K562 (cell line): ENCODE data around the gene ZNF616. TPM values are rescaled to one million over a fixed set of nuclear protein-coding genes. Genes with fewer than 3 reads are reported as not detected.
"Not testable (repeated sequence)": the region's sequence is repeated elsewhere in the genome, so short reads cannot be mapped to it uniquely, and the experiment has no call there.

Experiments
- ATAC-seq: fragments of 200-7000 bp; cut with Tn5 transposase; 3 replicates; pipeline ENCODE4 v1.9.1; 2020; ENCODE audit warnings: moderate library complexity
- BruUV-seq: library from RNA; stranded (reverse); fragments of 400-500 nt; replicated peaks from 2 replicates; lab custom pipeline; 2021; lab: Mats Ljungman, UMichigan
- CTCF ChIA-PET: fragments of 300-600 bp; formaldehyde crosslinking; extraction: SDS; loops from one replicate; lab custom pipeline; 2021; ENCODE audit warnings: low intra/inter-chr PET ratio; lab: Yijun Ruan, JAX
- POLR2A ChIA-PET: fragments of 300-600, 350-650 bp; sonication (Branson Sonifier 250); formaldehyde crosslinking; extraction: SDS; loops from one replicate; lab custom pipeline; 2021; ENCODE audit warnings: antibody characterized with exemption, inconsistent platforms; lab: Yijun Ruan, JAX
- DNase-seq, 4 experiments: peaks; one replicate each; pipeline versions ENCODE4 v3.0.0 to v3.0.0-alpha.2; 2011 to 2018; ENCODE audit warnings: low spot score in 3 of 4, mixed read lengths in 3 of 4; ENCODE audit errors: extremely low read depth in 1 of 4
- FAIRE-seq: peaks from 2 replicates; lab custom pipeline; 2011; peaks lifted over from hg19 to GRCh38; lab: Jason Lieb, UNC
- H2AFZ ChIP-seq: 2 replicates; pipeline ENCODE4 v1.6.0; 2011; ENCODE audit warnings: low read depth, low read length, control low read depth, inconsistent platforms
- H3K27ac ChIP-seq: fragments of 200-600 bp; 3 replicates; pipeline ENCODE4 v1.8.0; 2011; ENCODE audit warnings: low read depth, mild to moderate bottlenecking, control low read depth, inconsistent platforms, low read length, moderate library complexity, mixed read lengths; ENCODE audit errors: extremely low read depth
- H3K27me3 ChIP-seq, 2 experiments: fragments of 300-600 bp in 1 of 2; 2 replicates in 1 of 2; 3 replicates in 1 of 2; pipeline versions ENCODE4 v1.6.0 to v1.8.0; 2011; ENCODE audit warnings: inconsistent platforms in 2 of 2, low read length in 2 of 2, mild to moderate bottlenecking in 1 of 2, mixed read lengths in 1 of 2, moderate library complexity in 1 of 2; ENCODE audit not compliant: control insufficient read depth in 2 of 2, insufficient read depth in 2 of 2
- H3K36me3 ChIP-seq: fragments of 300-600 bp; 3 replicates; pipeline ENCODE4 v1.8.0; 2011; ENCODE audit warnings: mild to moderate bottlenecking, low read length, inconsistent platforms; ENCODE audit not compliant: control insufficient read depth, insufficient read depth
- H3K4me1 ChIP-seq, 2 experiments: fragments of 200-600 bp in 1 of 2; replicated peaks in 1 of 2; 2 replicates in 1 of 2; 3 replicates in 1 of 2; pipeline versions ENCODE4 v1.5.1 to v1.8.0; 2011; ENCODE audit warnings: inconsistent platforms in 2 of 2, low read length in 2 of 2, mild to moderate bottlenecking in 1 of 2, mixed read lengths in 1 of 2, moderate library complexity in 1 of 2; ENCODE audit not compliant: control insufficient read depth in 2 of 2, insufficient read depth in 2 of 2
- H3K4me2 ChIP-seq: 2 replicates; pipeline ENCODE4 v1.6.1; 2011; ENCODE audit warnings: low read length, control low read depth, inconsistent platforms, mixed read lengths; ENCODE audit not compliant: insufficient read depth
- H3K4me3 ChIP-seq: fragments of 200-600 bp; sonication (generic), shearing (Covaris generic); 2 replicates; pipeline ENCODE4 v1.5.1; 2016; ENCODE audit warnings: control low read depth, inconsistent platforms
- H3K79me2 ChIP-seq: fragments of 200-600 bp; 3 replicates; pipeline ENCODE4 v1.8.0; 2011; ENCODE audit warnings: low read length, inconsistent platforms; ENCODE audit not compliant: control insufficient read depth, insufficient read depth
- H3K9ac ChIP-seq, 2 experiments: 2 replicates each; pipeline versions ENCODE4 v1.6.0 to v1.6.1; 2011; ENCODE audit warnings: low read depth in 2 of 2, low read length in 2 of 2, control low read depth in 1 of 2, inconsistent platforms in 1 of 2, mild to moderate bottlenecking in 1 of 2, mixed read lengths in 1 of 2; ENCODE audit not compliant: insufficient read depth in 1 of 2
- H3K9me1 ChIP-seq: one replicate; pipeline ENCODE4 v1.6.0; 2011; ENCODE audit warnings: inconsistent platforms, mild to moderate bottlenecking, low read length, moderate library complexity; ENCODE audit not compliant: control insufficient read depth, insufficient read depth
- H3K9me3 ChIP-seq: replicated peaks from 2 replicates; pipeline ENCODE4 v1.5.1; 2011; ENCODE audit warnings: low read depth, low read length, inconsistent platforms; ENCODE audit not compliant: control insufficient read depth, insufficient read depth
- H4K20me1 ChIP-seq: replicated peaks from 2 replicates; pipeline ENCODE4 v1.6.1; 2011; ENCODE audit warnings: low read length, inconsistent platforms, mixed read lengths; ENCODE audit not compliant: control insufficient read depth, insufficient read depth
- CEBPG ChIP-seq, 3 experiments: fragments of 200-800 bp in 1 of 3; sonication (Bioruptor generic) in 1 of 3; sonication (generic) in 1 of 3; formaldehyde crosslinking in 1 of 3; IDR thresholded peaks in 2 of 3; conservative IDR thresholded peaks in 1 of 3; 2 replicates each; pipeline versions ENCODE4 v1.6.1 to v1.8.0; 2016 to 2022; ENCODE audit warnings: missing compliant biosample characterization in 2 of 3, missing genetic modification characterization in 2 of 3, mild to moderate bottlenecking in 1 of 3, missing genetic modification reagents in 1 of 3
- DDX20 ChIP-seq: fragments of 450-650 bp; IDR thresholded peaks from 2 replicates; pipeline ENCODE4 v1.6.1; 2016; ENCODE audit warnings: missing genetic modification characterization, low read depth, mild to moderate bottlenecking, missing compliant biosample characterization, moderate library complexity
- FOSL1 ChIP-seq: fragments of 200-800 bp; sonication (Bioruptor generic); conservative IDR thresholded peaks from 2 replicates; pipeline ENCODE4 v1.6.1; 2016; ENCODE audit warnings: missing genetic modification characterization, missing compliant biosample characterization
- JUN ChIP-seq, 2 experiments: sonication (generic) in 1 of 2; formaldehyde crosslinking in 1 of 2; IDR thresholded peaks; 2 replicates each; pipeline versions ENCODE4 v1.6.1 to v1.8.0; 2012 to 2022; ENCODE audit warnings: borderline replicate concordance in 2 of 2, mild to moderate bottlenecking in 2 of 2, improper control_type of control experiment in 1 of 2, low read depth in 1 of 2, low read length in 1 of 2, missing genetic modification reagents in 1 of 2
- JUND ChIP-seq, 2 experiments: IDR thresholded peaks; 2 replicates in 1 of 2; 3 replicates in 1 of 2; pipeline ENCODE4 v1.6.1; 2011; ENCODE audit warnings: borderline replicate concordance in 2 of 2, low read depth in 2 of 2, low read length in 2 of 2, improper control_type of control experiment in 1 of 2, missing biosample characterization in 1 of 2, missing genetic modification characterization in 1 of 2, missing genetic modification reagents in 1 of 2
- MEIS2 ChIP-seq: fragments of 450-650 bp; IDR thresholded peaks from 2 replicates; pipeline ENCODE4 v1.6.1; 2014; ENCODE audit warnings: mild to moderate bottlenecking; ENCODE audit not compliant: partially characterized antibody
- NUFIP1 ChIP-seq: fragments of 450-650 bp; IDR thresholded peaks from 2 replicates; pipeline ENCODE4 v1.6.1; 2018; ENCODE audit not compliant: partially characterized antibody
- PTTG1 ChIP-seq: fragments of 450-650 bp; IDR thresholded peaks from 2 replicates; pipeline ENCODE4 v1.6.1; 2016; ENCODE audit warnings: low read depth, mild to moderate bottlenecking, missing genetic modification characterization, missing compliant biosample characterization
- RB1 ChIP-seq: fragments of 450-650 bp; IDR thresholded peaks from 2 replicates; pipeline ENCODE4 v1.6.1; 2017; ENCODE audit warnings: low read depth, mild to moderate bottlenecking
- TRIM24 ChIP-seq, 2 experiments: fragments of 450-650 bp; IDR thresholded peaks; 2 replicates each; pipeline ENCODE4 v1.6.1; 2016
- ZNF584 ChIP-seq: fragments of 200-800 bp; sonication (Bioruptor generic); IDR thresholded peaks from 2 replicates; pipeline ENCODE4 v1.6.1; 2016; ENCODE audit warnings: low read depth, mild to moderate bottlenecking, missing genetic modification characterization, missing compliant biosample characterization
- ZNF589 ChIP-seq: fragments of 200-800 bp; sonication (Bioruptor generic); IDR thresholded peaks from 2 replicates; pipeline ENCODE4 v1.6.1; 2016; ENCODE audit warnings: low read depth, missing genetic modification characterization, missing compliant biosample characterization
- ZNF707 ChIP-seq: fragments of 250-450 bp; sonication (Bioruptor Pico); conservative IDR thresholded peaks from 2 replicates; pipeline ENCODE4 v1.8.0; 2022; ENCODE audit warnings: inconsistent platforms, mild to moderate bottlenecking, moderate library complexity
- WGBS: fragments of 100-300 bp; shearing (Covaris generic); methylation state at CpG from one replicate; pipeline ENCODE4 v1.1.6; 2016; ENCODE audit warnings: low coverage, mixed read lengths; ENCODE audit not compliant: insufficient coverage; ENCODE audit errors: missing lambda C conversion rate; 5-methylcytosine and 5-hydroxymethylcytosine counted together
- in situ Hi-C: fragments of 300-500 bp; cut with MboI; formaldehyde crosslinking; loops from 4 replicates; pipeline ENCODE4 v1.15.0; 2018; ENCODE audit warnings: inconsistent platforms, mixed read lengths
- intact Hi-C: fragments of 100-400 bp; cut with micrococcal nuclease; formaldehyde crosslinking; loops from 2 replicates; pipeline ENCODE4 v1.14.2; 2022
- polyA plus RNA-seq, 8 experiments: library from polyadenylated mRNA; depleted of rRNA in 4 of 8; stranded (reverse) in 5 of 8; unstranded in 3 of 8; fragments of >200 nt; fragmentation: Nextera tagmentation in 2 of 8; fragmentation: Illumina TruSeq in 1 of 8; extraction: Ambion mirVana in 2 of 8; extraction: Trizol in 1 of 8; gene quantifications; 2 replicates each; pipeline versions ENCODE4 v1.2.1 to v1.2.3, GENCODE V29; 2011 to 2014; ENCODE audit warnings: inconsistent platforms in 1 of 8, missing spikeins in 1 of 8
- total RNA-seq, 7 experiments: library from RNA; depleted of rRNA in 6 of 7; stranded (reverse); fragments of >200 nt in 6 of 7; fragmentation: Illumina TruSeq in 2 of 7; extraction: Trizol in 2 of 7; gene quantifications; 2 replicates each; pipeline versions ENCODE4 v1.2.1 to v1.2.3, GENCODE V29; 2011 to 2021; ENCODE audit warnings: low replicate concordance in 1 of 7
- TF ChIP-seq, protein P1 (sequence below), 2 experiments: fragments of 450-650 bp in 1 of 2; sonication (generic) in 1 of 2; formaldehyde crosslinking in 1 of 2; IDR thresholded peaks in 1 of 2; conservative IDR thresholded peaks in 1 of 2; 2 replicates each; pipeline versions ENCODE4 v1.6.1 to v1.8.1; 2016 to 2023; ENCODE audit warnings: mild to moderate bottlenecking in 2 of 2, moderate library complexity in 2 of 2, inconsistent platforms in 1 of 2, missing genetic modification reagents in 1 of 2
- TF ChIP-seq, protein P2 (sequence below): fragments of 250-450 bp; sonication (Bioruptor Pico); IDR thresholded peaks from 2 replicates; pipeline ENCODE4 v1.4.0; 2020; ENCODE audit warnings: mild to moderate bottlenecking, moderate library complexity

The ZNF616 gene
- total and polyA plus RNA-seq, 9 of the 15 experiments (the other 6 are each of a cell fraction or from before 2014, with no cell fraction given): 3.4 to 13.0 (median 6.7) TPM

DNA sequence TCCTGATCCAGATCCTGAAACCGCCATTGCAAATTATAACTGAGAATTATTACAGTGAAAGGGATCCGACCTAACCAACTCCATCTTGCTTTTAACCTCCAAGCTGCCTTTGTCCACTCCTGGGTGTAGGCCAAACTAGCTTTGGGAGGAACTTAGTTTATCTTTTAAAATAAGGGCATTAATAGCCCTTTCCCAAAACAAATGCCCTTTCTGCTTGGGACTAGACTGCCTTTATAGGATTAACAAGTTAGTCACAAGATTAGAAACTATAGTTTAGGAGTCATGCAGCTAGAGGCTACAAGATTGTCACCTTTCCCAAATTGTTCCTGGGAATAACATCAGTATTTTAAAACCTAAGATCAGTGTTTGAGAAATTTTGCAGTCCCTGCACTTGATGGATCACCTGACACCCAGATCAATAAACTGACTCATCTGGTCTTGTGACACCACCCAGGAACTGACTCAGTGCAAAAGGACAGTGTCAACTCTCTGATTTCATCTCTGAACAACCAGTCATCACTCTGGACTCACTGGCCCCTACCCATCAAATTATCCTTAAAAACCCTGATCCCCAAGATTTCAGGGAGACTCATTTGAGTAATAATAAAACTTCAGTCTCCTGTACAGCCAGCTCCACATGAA, 40.1 kb downstream of the ZNF616 start:
- no peak for ATAC-seq

DNA sequence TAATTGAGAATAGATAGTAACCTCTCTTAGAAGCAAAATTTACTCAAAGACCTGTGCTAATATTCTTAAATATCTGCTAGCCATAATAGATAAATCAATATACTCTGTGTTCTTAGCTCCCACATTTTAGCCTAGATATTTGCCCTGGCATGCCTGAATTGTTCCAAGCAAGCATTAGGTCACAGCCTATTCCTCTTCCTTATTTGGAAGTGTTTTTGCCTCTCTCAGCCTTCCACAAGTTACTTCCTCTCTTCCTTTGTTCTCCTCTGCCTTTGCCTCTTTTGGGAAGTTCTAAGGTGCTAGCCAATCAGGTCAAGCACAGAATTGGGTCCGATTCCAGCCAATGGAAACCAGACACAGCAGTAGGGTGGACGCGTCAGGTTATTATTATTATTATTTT, 43.3 kb downstream of the ZNF616 start:
- H2AFZ ChIP-seq, in situ Hi-C loops, H3K9ac ChIP-seq, H3K27ac ChIP-seq, H3K4me2 ChIP-seq, BruUV-seq, DNase-seq, intact Hi-C loops, H3K9me1 ChIP-seq, H3K4me3 ChIP-seq, POLR2A ChIA-PET, H4K20me1 ChIP-seq, H3K4me1 ChIP-seq, CTCF ChIA-PET, H3K27me3 ChIP-seq, FAIRE-seq, ATAC-seq: not testable (repeated sequence)
- Histone ChIP-seq H3K79me2 (peaks cover 33% of the 10 kb centered on the region), H3K9me3 (peaks cover 18% of the 10 kb centered on the region), H3K36me3 (peaks cover 22% of the 10 kb centered on the region; the same call in 2 of the 3 replicates)
- WGBS: 90% methylated on average over 3 of the region's 3 CpGs

More for the DNA sequence above, 40.1 kb downstream of the ZNF616 start:
- no peaks in the 10 kb centered on the region for H4K20me1 ChIP-seq
- no peak overlapping the region for H3K27ac ChIP-seq
- ChIA-PET CTCF (no interaction called here), POLR2A (interaction anchor here (0.7 to 1.0 kb wide), 2 partner anchors 13 to 26 kb away, joined by 3 to 4 read pairs; no protein-coding TSS in a partner anchor)
- intact Hi-C loops: no loop called here
- in situ Hi-C loops: no loop called here
- TF ChIP-seq TRIM24 (IDR thresholded peaks at IDR 0.05): peak; percentile 33 to 69; a peak in 1 of 4 replicates
- peak; percentile 71; the same call in 1 of the 2 replicates for TF ChIP-seq JUN (IDR thresholded peaks at IDR 0.05; ENCODE audit: borderline replicate concordance, low read depth, low read length)
- no peak for TF ChIP-seq JUN (CRISPR knock-in tag; IDR thresholded peaks at IDR 0.05; ENCODE audit: borderline replicate concordance)
- peak; percentile 72; the same call in 1 of the 2 replicates for TF ChIP-seq ZNF589 (CRISPR knock-in tag)
- TF ChIP-seq, protein P1, sequence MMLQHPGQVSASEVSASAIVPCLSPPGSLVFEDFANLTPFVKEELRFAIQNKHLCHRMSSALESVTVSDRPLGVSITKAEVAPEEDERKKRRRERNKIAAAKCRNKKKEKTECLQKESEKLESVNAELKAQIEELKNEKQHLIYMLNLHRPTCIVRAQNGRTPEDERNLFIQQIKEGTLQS (IDR thresholded peaks at IDR 0.05): peak; percentile 59
- TF ChIP-seq, protein P1 (CRISPR knock-in tag; conservative IDR thresholded peaks at IDR 0.05): no peak
- TF ChIP-seq, protein P2, sequence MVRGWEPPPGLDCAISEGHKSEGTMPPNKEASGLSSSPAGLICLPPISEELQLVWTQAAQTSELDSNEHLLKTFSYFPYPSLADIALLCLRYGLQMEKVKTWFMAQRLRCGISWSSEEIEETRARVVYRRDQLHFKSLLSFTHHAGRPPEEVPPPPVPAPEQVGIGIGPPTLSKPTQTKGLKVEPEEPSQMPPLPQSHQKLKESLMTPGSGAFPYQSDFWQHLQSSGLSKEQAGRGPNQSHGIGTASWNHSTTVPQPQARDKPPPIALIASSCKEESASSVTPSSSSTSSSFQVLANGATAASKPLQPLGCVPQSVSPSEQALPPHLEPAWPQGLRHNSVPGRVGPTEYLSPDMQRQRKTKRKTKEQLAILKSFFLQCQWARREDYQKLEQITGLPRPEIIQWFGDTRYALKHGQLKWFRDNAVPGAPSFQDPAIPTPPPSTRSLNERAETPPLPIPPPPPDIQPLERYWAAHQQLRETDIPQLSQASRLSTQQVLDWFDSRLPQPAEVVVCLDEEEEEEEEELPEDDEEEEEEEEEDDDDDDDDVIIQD (CRISPR knock-in tag): no peak
- TF ChIP-seq CEBPG (CRISPR knock-in tag; IDR thresholded peaks at IDR 0.05): no peak
- TF ChIP-seq CEBPG (tag; conservative IDR thresholded peaks at IDR 0.05 in 1 of 2, IDR thresholded peaks at IDR 0.05 in 1 of 2): 0 out of 4 replicates have a peak, but pooled peaks of 1 of the 2 experiments have one; percentile 15
- no peak for TF ChIP-seq RB1
- peak; percentile 48 for TF ChIP-seq MEIS2
- 0 out of 2 replicates have a peak, but pooled peaks have one; percentile 35 for TF ChIP-seq PTTG1
- TF ChIP-seq JUND (IDR thresholded peaks at IDR 0.05; ENCODE audit: borderline replicate concordance, low read depth, low read length): peak; percentile 59; the same call in 1 of the 2 replicates
- TF ChIP-seq JUND (tag; IDR thresholded peaks at IDR 0.05; ENCODE audit: borderline replicate concordance, low read depth, low read length): 0 out of 3 replicates have a peak, but pooled peaks have one; percentile 48
- no peak for TF ChIP-seq NUFIP1
- TF ChIP-seq ZNF707 (CRISPR knock-in tag): no peak
- peak; percentile 56; the same call in 1 of the 2 replicates for TF ChIP-seq ZNF584 (CRISPR knock-in tag)
- TF ChIP-seq DDX20 (tag): peak; percentile 32; the same call in 1 of the 2 replicates
- TF ChIP-seq FOSL1 (tag): peak; percentile 97
- BruUV-seq: no TSS peak
- WGBS: 0% methylated on average over 2 of the region's 2 CpGs
- H3K36me3 ChIP-seq: no peaks in the 10 kb centered on the region
- H3K9me1 ChIP-seq: no peaks in the 10 kb centered on the region
- no peak for DNase-seq
- H2AFZ ChIP-seq: no peak overlapping the region
- peaks cover 0 to 4% of the 10 kb centered on the region in 2 experiments; a peak in 2 of 5 replicates for H3K4me1 ChIP-seq
- H3K9ac ChIP-seq: no peak overlapping the region
- no peaks in the 10 kb centered on the region for H3K27me3 ChIP-seq
- H3K9me3 ChIP-seq: peaks cover 9% of the 10 kb centered on the region
- peaks cover 10% of the 10 kb centered on the region for H3K79me2 ChIP-seq
- no peak overlapping the region for H3K4me3 ChIP-seq
- FAIRE-seq: no peak
- H3K4me2 ChIP-seq: no peak overlapping the region
